AG04449 (cell line): Measurements from ENCODE around the gene HAVCR1.
"Not testable (repeated sequence)": the region's sequence is repeated elsewhere in the genome, so short reads cannot be mapped to it uniquely, and the experiment has no call there.

Source experiments
- CTCF ChIA-PET: fragments of 350-600 bp; formaldehyde crosslinking; extraction: SDS; loops from one replicate; lab custom pipeline; 2021; ENCODE audit warnings: antibody characterized with exemption; lab: Yijun Ruan, JAX
- POLR2A ChIA-PET: fragments of 400-600, 350-600 bp; formaldehyde crosslinking; extraction: SDS; loops from one replicate; lab custom pipeline; 2020; ENCODE audit warnings: antibody characterized with exemption, inconsistent platforms; lab: Yijun Ruan, JAX
- DNase-seq: peaks from one replicate; pipeline ENCODE4 v3.0.0-alpha.2; 2010; ENCODE audit warnings: low read depth, low spot score
- H3K4me3 ChIP-seq: 2 replicates; pipeline ENCODE4 v1.5.1; 2011; ENCODE audit warnings: low read depth, mild to moderate bottlenecking, control low read depth, low read length
- CTCF ChIP-seq: IDR thresholded peaks from one replicate; pipeline ENCODE4 v1.5.1; 2011; ENCODE audit warnings: mild to moderate bottlenecking, moderate library complexity, low read length, control low read depth, inconsistent platforms; ENCODE audit not compliant: insufficient read depth; ENCODE audit errors: missing control alignments

Gene HAVCR1

GRCh38 chr5:157025093-157025698 is 33.7 kb downstream of the HAVCR1 start:
- DNase-seq = no peak
- POLR2A ChIA-PET = no interaction called here
- CTCF ChIA-PET = interaction anchor here (1.0 kb wide), 1 partner anchor 14 kb away, joined by 3 read pairs; no protein-coding TSS in a partner anchor

GRCh38 chr5:157024208-157024959 is 34.5 kb downstream of the HAVCR1 start:
- no peak overlapping the region for H3K4me3 ChIP-seq
- POLR2A ChIA-PET = no interaction called here
- DNase-seq = no peak
- CTCF ChIA-PET = interaction anchor here (1.0 kb wide), 1 partner anchor 14 kb away, joined by 3 read pairs; no protein-coding TSS in a partner anchor
- no peak for TF ChIP-seq CTCF

More at GRCh38 chr5:157025093-157025698, 33.7 kb downstream of the HAVCR1 start:
- H3K4me3 ChIP-seq = no peak overlapping the region
- no peak for TF ChIP-seq CTCF

DNA sequence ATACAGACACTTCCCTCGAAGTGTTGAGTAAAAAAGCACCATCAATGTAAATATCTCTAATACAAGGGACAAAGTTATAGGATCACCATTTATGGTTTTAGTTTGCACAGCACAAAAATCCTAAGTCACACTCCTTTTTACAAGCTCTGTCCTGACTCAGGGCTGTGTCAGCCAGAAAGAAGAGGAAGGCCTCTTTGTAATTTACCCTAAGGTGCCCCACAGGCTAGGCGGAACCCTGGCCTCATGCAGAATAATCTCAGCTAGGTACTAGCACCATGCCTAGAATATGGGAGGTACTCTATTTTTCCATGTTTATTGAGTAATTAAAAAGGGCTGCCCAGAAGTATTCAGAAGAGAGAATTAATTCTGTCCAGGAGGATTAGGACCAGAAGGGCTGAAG is 36.9 kb downstream of the HAVCR1 start:
- CTCF ChIA-PET = no interaction called here
- H3K4me3 ChIP-seq = no peak overlapping the region
- POLR2A ChIA-PET = no interaction called here
- DNase-seq = no peak
- TF ChIP-seq CTCF = no peak

DNA sequence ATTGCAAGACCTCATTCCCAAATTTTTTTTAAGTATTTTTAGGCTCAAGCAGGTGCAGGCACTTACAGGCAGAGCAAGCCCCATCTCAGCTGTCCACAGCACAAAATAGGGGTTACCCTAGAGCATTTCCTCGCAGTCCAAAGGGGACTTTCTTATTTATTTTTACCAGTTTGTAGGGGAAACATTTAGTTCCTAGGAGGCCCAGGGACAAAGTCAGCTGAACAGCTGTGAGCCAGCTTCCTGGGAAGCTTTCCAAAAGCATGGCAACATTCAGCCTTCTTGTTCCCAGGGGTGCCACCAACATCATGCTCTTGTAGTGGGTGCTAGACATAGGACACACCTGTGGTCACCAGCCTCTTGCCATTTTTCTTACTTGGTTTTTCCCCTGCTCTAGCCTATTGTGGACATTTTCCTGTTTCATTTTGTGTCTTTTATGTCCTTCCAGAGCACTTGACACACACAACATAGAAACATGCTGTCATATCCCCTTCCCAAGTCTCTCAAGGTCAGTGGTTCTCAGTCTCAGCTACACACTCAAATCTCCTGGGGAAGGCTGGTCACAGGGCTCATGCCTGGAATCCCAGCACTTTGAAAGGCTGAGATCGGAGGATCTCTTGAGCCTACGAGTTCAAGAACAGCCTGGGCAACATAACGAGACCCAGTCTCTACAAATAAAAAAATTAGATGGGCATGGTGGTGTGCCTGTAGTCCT is 38.2 kb downstream of the HAVCR1 start:
- TF ChIP-seq CTCF = no peak
- CTCF ChIA-PET = no interaction called here
- H3K4me3 ChIP-seq = no peak overlapping the region
- DNase-seq = no peak
- POLR2A ChIA-PET = no interaction called here

DNA sequence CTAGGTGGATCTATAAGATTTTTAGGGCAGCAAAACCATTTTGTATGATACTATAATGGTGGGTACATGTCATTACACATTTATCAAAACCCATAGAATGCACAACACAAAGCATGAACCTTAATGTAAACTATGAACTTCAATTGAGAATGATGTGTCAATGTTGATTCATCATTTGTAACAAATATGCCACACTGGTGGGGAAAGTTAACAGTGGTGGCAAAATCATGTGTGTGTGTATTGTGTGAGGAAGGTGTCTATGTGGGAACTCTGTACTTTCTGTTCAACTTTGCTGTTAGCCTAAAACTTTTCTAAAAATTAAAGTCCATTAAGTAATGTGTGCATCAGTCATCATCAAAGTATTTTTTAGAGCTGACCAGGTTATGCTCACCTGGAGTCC is 38.9 kb downstream of the HAVCR1 start:
- no peak for TF ChIP-seq CTCF
- ChIA-PET CTCF (no interaction called here), POLR2A (no interaction called here)
- H3K4me3 ChIP-seq = no peak overlapping the region
- no peak for DNase-seq

GRCh38 chr5:157014143-157014542 is 44.8 kb downstream of the HAVCR1 start:
- H3K4me3 ChIP-seq, DNase-seq, CTCF ChIA-PET, POLR2A ChIA-PET: not testable (repeated sequence)
